Measurements from ENCODE around the gene SDR42E1.

DNA sequence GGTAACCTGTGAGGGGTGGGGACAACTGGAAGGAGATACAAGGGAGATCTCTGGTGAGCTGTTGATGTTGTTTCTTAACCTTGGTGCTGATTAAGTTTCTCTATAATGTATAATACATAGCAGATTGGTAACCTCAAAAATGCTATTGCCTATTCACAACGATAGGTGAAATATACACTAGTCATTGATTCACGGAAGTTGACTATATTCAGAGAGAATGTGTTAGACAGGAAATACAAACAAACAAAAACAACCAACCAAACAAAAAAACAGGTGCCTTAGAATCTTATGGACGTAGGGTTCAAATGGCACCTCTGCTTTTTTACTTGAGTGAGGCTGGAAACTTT is 45.3 kb upstream of the SDR42E1 start:
- TF ChIP-seq, protein P1, sequence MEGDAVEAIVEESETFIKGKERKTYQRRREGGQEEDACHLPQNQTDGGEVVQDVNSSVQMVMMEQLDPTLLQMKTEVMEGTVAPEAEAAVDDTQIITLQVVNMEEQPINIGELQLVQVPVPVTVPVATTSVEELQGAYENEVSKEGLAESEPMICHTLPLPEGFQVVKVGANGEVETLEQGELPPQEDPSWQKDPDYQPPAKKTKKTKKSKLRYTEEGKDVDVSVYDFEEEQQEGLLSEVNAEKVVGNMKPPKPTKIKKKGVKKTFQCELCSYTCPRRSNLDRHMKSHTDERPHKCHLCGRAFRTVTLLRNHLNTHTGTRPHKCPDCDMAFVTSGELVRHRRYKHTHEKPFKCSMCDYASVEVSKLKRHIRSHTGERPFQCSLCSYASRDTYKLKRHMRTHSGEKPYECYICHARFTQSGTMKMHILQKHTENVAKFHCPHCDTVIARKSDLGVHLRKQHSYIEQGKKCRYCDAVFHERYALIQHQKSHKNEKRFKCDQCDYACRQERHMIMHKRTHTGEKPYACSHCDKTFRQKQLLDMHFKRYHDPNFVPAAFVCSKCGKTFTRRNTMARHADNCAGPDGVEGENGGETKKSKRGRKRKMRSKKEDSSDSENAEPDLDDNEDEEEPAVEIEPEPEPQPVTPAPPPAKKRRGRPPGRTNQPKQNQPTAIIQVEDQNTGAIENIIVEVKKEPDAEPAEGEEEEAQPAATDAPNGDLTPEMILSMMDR (IDR thresholded peaks at IDR 0.05; ENCODE audit: low read length), result no peak
- TF ChIP-seq EZH2 (optimal IDR thresholded peaks at IDR 0.05; ENCODE audit: low read depth, low read length) (no peak), EZH2phosphoT487 (IDR thresholded peaks at IDR 0.05; ENCODE audit: low read length) (no peak)
